Breast epithelium (tissue), 4 donors: Measurements from ENCODE around the gene PDZD2. TPM values are rescaled to one million over a fixed set of nuclear protein-coding genes. Genes with fewer than 3 reads are reported as not detected.

Source experiments
- DNase-seq, 2 donors: peaks; one replicate each; pipeline ENCODE4 v3.0.0-alpha.2; 2019; ENCODE audit warnings: low spot score in 2 of 2
- H3K27ac ChIP-seq, 2 donors: fragments of 200-600 bp; sonication (generic) in 1 of 2; one replicate each; pipeline ENCODE4 v1.5.1; 2016 to 2019; ENCODE audit warnings: mild to moderate bottlenecking in 1 of 2
- H3K27me3 ChIP-seq, 2 donors: fragments of 200-600 bp; sonication (generic) in 1 of 2; one replicate each; pipeline versions ENCODE4 v1.5.1 to v1.6.0; 2017 to 2019; ENCODE audit warnings: control low read depth in 1 of 2, mild to moderate bottlenecking in 1 of 2
- H3K36me3 ChIP-seq: fragments of 200-600 bp; one replicate; pipeline ENCODE4 v1.5.1; 2019
- H3K4me1 ChIP-seq, 2 donors: fragments of 200-600 bp; sonication (generic); one replicate each; pipeline ENCODE4 v1.5.1; 2016 to 2019; ENCODE audit warnings: control low read depth in 1 of 2
- H3K4me3 ChIP-seq, 3 donors: fragments of 200-600 bp; sonication (generic); 1 replicate in 2 of 3; 2 replicates in 1 of 3; pipeline ENCODE4 v1.5.1; 2016 to 2019; ENCODE audit warnings: mild to moderate bottlenecking in 3 of 3, moderate library complexity in 2 of 3
- H3K9me3 ChIP-seq, 2 donors: fragments of 200-600 bp; sonication (generic) in 1 of 2; one replicate each; pipeline ENCODE4 v1.5.1; 2016 to 2019; ENCODE audit warnings: control low read depth in 1 of 2
- CTCF ChIP-seq, 3 donors: fragments of 450-650 bp; IDR thresholded peaks; one replicate each; pipeline ENCODE4 v1.5.1; 2016 to 2017; ENCODE audit warnings: antibody characterized with exemption in 3 of 3, mild to moderate bottlenecking in 3 of 3, moderate library complexity in 3 of 3
- POLR2A ChIP-seq: fragments of 450-650 bp; IDR thresholded peaks from one replicate; pipeline ENCODE4 v1.6.1; 2016; ENCODE audit warnings: antibody characterized with exemption, mild to moderate bottlenecking, moderate library complexity
- POLR2AphosphoS5 ChIP-seq, 3 donors: sonication (generic); formaldehyde crosslinking; IDR thresholded peaks; one replicate each; pipeline ENCODE4 v1.6.1; 2017; ENCODE audit warnings: antibody characterized with exemption in 3 of 3
- intact Hi-C: fragments of 100-400 bp; cut with DNase I; formaldehyde crosslinking; loops from one replicate; pipeline ENCODE4 v1.15.1; 2023; ENCODE audit warnings: low total_unique reads
- total RNA-seq, 3 donors: library from RNA; depleted of rRNA; stranded (reverse); fragments of >200 nt; gene quantifications; one replicate each; pipeline ENCODE4 v1.1.0, GENCODE V29; 2016

PDZD2 gene
- total RNA-seq, 3 donors from 2014 or later: 16.8 to 23.3 (median 17.7) TPM

- intact Hi-C loops: no loop called here
- Histone ChIP-seq H3K4me1 (no peaks in the 10 kb centered on the region), H3K27ac (no peak overlapping the region), H3K27me3 (no peaks in the 10 kb centered on the region), H3K9me3 (no peaks in the 10 kb centered on the region), H3K4me3 (no peak overlapping the region), H3K36me3 (no peaks in the 10 kb centered on the region)
- TF ChIP-seq POLR2AphosphoS5 (IDR thresholded peaks at IDR 0.05) (no peak), POLR2A (no peak), CTCF (IDR thresholded peaks at IDR 0.05) (no peak)
- no peak for DNase-seq
These were observed 53.8 kb downstream of the PDZD2 start for GRCh38 chr5:31692561-31693221.

- H3K27ac ChIP-seq: no peak overlapping the region
- DNase-seq: peak in 1 of 2 donors; percentile 59
- no peaks in the 10 kb centered on the region for H3K9me3 ChIP-seq
- no peak for TF ChIP-seq POLR2AphosphoS5 (IDR thresholded peaks at IDR 0.05)
- TF ChIP-seq POLR2A: no peak
- TF ChIP-seq CTCF (IDR thresholded peaks at IDR 0.05): no peak
- H3K4me3 ChIP-seq: no peak overlapping the region
- intact Hi-C loops: no loop called here
- no peaks in the 10 kb centered on the region for H3K27me3 ChIP-seq
- no peaks in the 10 kb centered on the region for H3K4me1 ChIP-seq
- no peaks in the 10 kb centered on the region for H3K36me3 ChIP-seq
These were observed 59.7 kb downstream of the PDZD2 start for GRCh38 chr5:31698673-31699072.

- Histone ChIP-seq H3K27ac (no peak overlapping the region), H3K27me3 (no peaks in the 10 kb centered on the region), H3K4me3 (no peak overlapping the region), H3K9me3 (no peaks in the 10 kb centered on the region), H3K4me1 (no peaks in the 10 kb centered on the region), H3K36me3 (no peaks in the 10 kb centered on the region)
- no peak for TF ChIP-seq CTCF (IDR thresholded peaks at IDR 0.05)
- TF ChIP-seq POLR2A: no peak
- TF ChIP-seq POLR2AphosphoS5 (IDR thresholded peaks at IDR 0.05): no peak
- intact Hi-C loops: loop anchor here (2.0 kb wide), 1 partner anchor 51 kb away; no protein-coding TSS in a partner anchor
- no peak for DNase-seq
These were observed 62.8 kb downstream of the PDZD2 start for GRCh38 chr5:31701642-31702299.

GRCh38 chr5:31702712-31703111 lies 63.8 kb downstream of the PDZD2 start:
- no peak overlapping the region for H3K4me3 ChIP-seq
- no peaks in the 10 kb centered on the region for H3K36me3 ChIP-seq

More at GRCh38 chr5:31702712-31703111, 63.8 kb downstream of the PDZD2 start:
- peak overlapping the region in 1 of 2 donors; percentile 32 for H3K27ac ChIP-seq
- TF ChIP-seq POLR2A (no peak), POLR2AphosphoS5 (IDR thresholded peaks at IDR 0.05) (no peak), CTCF (IDR thresholded peaks at IDR 0.05) (no peak)
- H3K4me1 ChIP-seq: no peaks in the 10 kb centered on the region
- intact Hi-C loops: no loop called here
- H3K9me3 ChIP-seq: no peaks in the 10 kb centered on the region
- H3K27me3 ChIP-seq: no peaks in the 10 kb centered on the region
- no peak for DNase-seq
